SK-N-SH (cell line): ENCODE data around the gene ASXL3. TPM values are rescaled to one million over a fixed set of nuclear protein-coding genes. Genes with fewer than 3 reads are reported as not detected.

Experiments used
- CTCF ChIA-PET: fragments of 300-600, 350-600 bp; formaldehyde crosslinking; extraction: SDS; loops from one replicate; lab custom pipeline; 2021; lab: Yijun Ruan, JAX
- POLR2A ChIA-PET: fragments of 350-600 bp; sonication (Branson Sonifier 250); formaldehyde crosslinking; extraction: SDS; loops from one replicate; lab custom pipeline; 2020; ENCODE audit warnings: antibody characterized with exemption, inconsistent platforms; lab: Yijun Ruan, JAX
- DNase-seq: peaks from one replicate; pipeline ENCODE4 v3.0.0; 2012
- H2AFZ ChIP-seq: fragments of 200-600 bp; sonication (generic); 2 replicates; pipeline ENCODE4 v1.8.1; 2016; ENCODE audit warnings: antibody characterized with exemption, mild to moderate bottlenecking, low read depth
- H3F3A ChIP-seq: fragments of 200-600 bp; sonication (generic); replicated peaks from 2 replicates; pipeline ENCODE3; 2016; ENCODE audit warnings: antibody characterized with exemption, mild to moderate bottlenecking; ENCODE audit not compliant: insufficient read depth
- H3K27ac ChIP-seq, 2 experiments: fragments of 200-500 bp in 1 of 2; fragments of 200-600 bp in 1 of 2; sonication (Bioruptor generic) in 1 of 2; sonication (generic), shearing (Covaris generic) in 1 of 2; 2 replicates each; pipeline versions ENCODE4 v1.5.1 to v1.6.1; 2014 to 2016; ENCODE audit warnings: low read depth in 2 of 2, inconsistent platforms in 1 of 2, low read length in 1 of 2, mild to moderate bottlenecking in 1 of 2, mixed read lengths in 1 of 2
- H3K27me3 ChIP-seq: fragments of 200-600 bp; sonication (generic), shearing (Covaris generic); 2 replicates; pipeline ENCODE4 v1.6.1; 2016; ENCODE audit warnings: mixed run types; ENCODE audit not compliant: insufficient read depth
- H3K36me3 ChIP-seq, 2 experiments: fragments of 200-500 bp in 1 of 2; fragments of 200-600 bp in 1 of 2; sonication (Bioruptor generic) in 1 of 2; sonication (generic) in 1 of 2; replicated peaks in 1 of 2; 2 replicates each; pipeline versions ENCODE3 to v1.5.1; 2014 to 2016; ENCODE audit warnings: low read length in 1 of 2, mild to moderate bottlenecking in 1 of 2; ENCODE audit not compliant: insufficient read depth in 2 of 2, control insufficient read depth in 1 of 2
- H3K4me1 ChIP-seq, 2 experiments: fragments of 200-500 bp in 1 of 2; fragments of 200-600 bp in 1 of 2; sonication (Bioruptor generic) in 1 of 2; sonication (generic), shearing (Covaris generic) in 1 of 2; 2 replicates each; pipeline versions ENCODE4 v1.5.1 to v1.6.1; 2014 to 2016; ENCODE audit warnings: low read depth in 1 of 2, low read length in 1 of 2, mixed run types in 1 of 2; ENCODE audit not compliant: insufficient read depth in 2 of 2, control insufficient read depth in 1 of 2
- H3K4me2 ChIP-seq: fragments of 200-600 bp; sonication (generic), shearing (Covaris generic); 2 replicates; pipeline ENCODE4 v1.6.1; 2017; ENCODE audit warnings: mixed run types
- H3K4me3 ChIP-seq, 2 experiments: fragments of 200-500 bp in 1 of 2; fragments of 200-600 bp in 1 of 2; sonication (Bioruptor generic) in 1 of 2; sonication (generic), shearing (Covaris generic) in 1 of 2; 2 replicates each; pipeline versions ENCODE4 v1.5.1 to v1.8.1; 2014 to 2016; ENCODE audit warnings: low read depth in 2 of 2, inconsistent platforms in 1 of 2, low read length in 1 of 2, mild to moderate bottlenecking in 1 of 2, mixed read lengths in 1 of 2, moderate library complexity in 1 of 2
- H3K79me2 ChIP-seq: fragments of 200-600 bp; sonication (generic); 2 replicates; pipeline ENCODE4 v1.8.1; 2017; ENCODE audit warnings: mild to moderate bottlenecking; ENCODE audit not compliant: insufficient read depth
- H3K9ac ChIP-seq: fragments of 200-600 bp; sonication (generic); 2 replicates; pipeline ENCODE4 v1.6.1; 2017; ENCODE audit warnings: mixed run types
- H3K9me2 ChIP-seq: fragments of 200-600 bp; sonication (generic); 2 replicates; pipeline ENCODE4 v1.6.1; 2017; ENCODE audit warnings: mixed run types
- H3K9me3 ChIP-seq: fragments of 200-600 bp; sonication (generic); 2 replicates; pipeline ENCODE4 v1.6.1; 2017; ENCODE audit warnings: mixed run types, mild to moderate bottlenecking, moderate library complexity
- H4K20me1 ChIP-seq: fragments of 200-600 bp; sonication (generic); 2 replicates; pipeline ENCODE4 v1.6.1; 2017; ENCODE audit warnings: mild to moderate bottlenecking, mixed run types; ENCODE audit not compliant: insufficient read depth
- ELF1 ChIP-seq: IDR thresholded peaks from 2 replicates; pipeline ENCODE4 v1.4.0; 2012
- EP300 ChIP-seq, 2 experiments: IDR thresholded peaks; 2 replicates each; pipeline versions ENCODE4 v1.4.0 to v1.6.1; 2012; ENCODE audit warnings: borderline replicate concordance in 1 of 2, low read depth in 1 of 2, low read length in 1 of 2
- EZH2phosphoT487 ChIP-seq: fragments of 200-600 bp; sonication (generic); IDR thresholded peaks from 2 replicates; pipeline ENCODE4 v1.6.1; 2017; ENCODE audit warnings: low read depth, mixed run types, mild to moderate bottlenecking, antibody characterized with exemption, moderate library complexity, borderline replicate concordance
- FOSL2 ChIP-seq: IDR thresholded peaks from 2 replicates; pipeline ENCODE4 v1.4.0; 2012; ENCODE audit warnings: low read depth, mild to moderate bottlenecking, moderate library complexity, borderline replicate concordance
- FOXM1 ChIP-seq: IDR thresholded peaks from 2 replicates; pipeline ENCODE4 v1.4.0; 2012; ENCODE audit warnings: low read depth, mild to moderate bottlenecking
- GABPA ChIP-seq: IDR thresholded peaks from 2 replicates; pipeline ENCODE4 v1.4.0; 2012; ENCODE audit warnings: low read depth, mild to moderate bottlenecking
- GATA2 ChIP-seq: sonication (generic); formaldehyde crosslinking; IDR thresholded peaks from 2 replicates; pipeline ENCODE4 v1.5.0; 2020; ENCODE audit warnings: mild to moderate bottlenecking, missing genetic modification reagents
- IRF3 ChIP-seq: fragments of 150-350 bp; IDR thresholded peaks from 2 replicates; pipeline ENCODE4 v1.6.1; 2016; ENCODE audit warnings: mild to moderate bottlenecking, low read depth, low read length
- JUND ChIP-seq: IDR thresholded peaks from 2 replicates; pipeline ENCODE4 v1.4.0; 2012
- NFIC ChIP-seq: IDR thresholded peaks from 2 replicates; pipeline ENCODE4 v1.4.0; 2012; ENCODE audit warnings: borderline replicate concordance
- NRF1 ChIP-seq: IDR thresholded peaks from 2 replicates; pipeline ENCODE4 v1.6.1; 2012; ENCODE audit warnings: low read depth, mild to moderate bottlenecking, low read length
- RAD21 ChIP-seq: IDR thresholded peaks from 2 replicates; pipeline ENCODE4 v1.6.1; 2012; ENCODE audit warnings: mild to moderate bottlenecking, low read length
- RCOR1 ChIP-seq: fragments of 150-350 bp; IDR thresholded peaks from 2 replicates; pipeline ENCODE4 v1.6.1; 2017; ENCODE audit warnings: antibody characterized with exemption, low read length
- RFX5 ChIP-seq: IDR thresholded peaks from 2 replicates; pipeline ENCODE4 v1.6.1; 2012; ENCODE audit warnings: mild to moderate bottlenecking, improper control_type of control experiment, low read length
- RXRA ChIP-seq: IDR thresholded peaks from 2 replicates; pipeline ENCODE4 v1.4.0; 2012; ENCODE audit warnings: low read depth, mild to moderate bottlenecking, borderline replicate concordance
- TAF1 ChIP-seq: IDR thresholded peaks from 2 replicates; pipeline ENCODE4 v1.6.1; 2012; ENCODE audit warnings: low read depth, mild to moderate bottlenecking, low read length, moderate library complexity, borderline replicate concordance
- TCF12 ChIP-seq: IDR thresholded peaks from 2 replicates; pipeline ENCODE4 v1.4.0; 2012
- TEAD4 ChIP-seq: IDR thresholded peaks from 2 replicates; pipeline ENCODE4 v1.4.0; 2012; ENCODE audit warnings: mild to moderate bottlenecking, borderline replicate concordance; ENCODE audit not compliant: insufficient read depth
- USF2 ChIP-seq: fragments of 150-350 bp; IDR thresholded peaks from 2 replicates; pipeline ENCODE4 v1.6.1; 2017; ENCODE audit warnings: antibody characterized with exemption, low read length, low read depth, borderline replicate concordance
- YY1 ChIP-seq: IDR thresholded peaks from 2 replicates; pipeline ENCODE4 v1.4.0; 2012; ENCODE audit warnings: low read depth, mild to moderate bottlenecking
- WGBS: methylation state at CpG from one replicate; pipeline ENCODE4 v1.1.6; 2017; ENCODE audit warnings: low lambda C conversion rate; 5-methylcytosine and 5-hydroxymethylcytosine counted together
- polyA plus RNA-seq, 3 experiments: library from polyadenylated mRNA; depleted of rRNA; stranded (reverse); fragments of >200 nt; gene quantifications; 2 replicates each; pipeline ENCODE4 v1.2.3, GENCODE V29; 2012
- TF ChIP-seq, protein P1 (sequence below): IDR thresholded peaks from 2 replicates; pipeline ENCODE4 v1.4.0; 2012; ENCODE audit warnings: low read depth, borderline replicate concordance
- TF ChIP-seq, protein P2 (sequence below): IDR thresholded peaks from 2 replicates; pipeline ENCODE4 v1.6.1; 2012; ENCODE audit warnings: mild to moderate bottlenecking, low read depth, low read length, moderate library complexity

Gene ASXL3
- polyA plus RNA-seq, 1 of the 3 experiments (the other 2 are of a cell fraction): not detected

- WGBS: 62% methylated on average over 1 of the region's 1 CpG
- DNase-seq: no peak
- TF ChIP-seq ELF1 (no peak), RAD21 (no peak), TAF1 (no peak), RFX5 (no peak), TCF12 (no peak), GATA2 (no peak), TEAD4 (no peak), FOSL2 (no peak)
- TF ChIP-seq, protein P1, sequence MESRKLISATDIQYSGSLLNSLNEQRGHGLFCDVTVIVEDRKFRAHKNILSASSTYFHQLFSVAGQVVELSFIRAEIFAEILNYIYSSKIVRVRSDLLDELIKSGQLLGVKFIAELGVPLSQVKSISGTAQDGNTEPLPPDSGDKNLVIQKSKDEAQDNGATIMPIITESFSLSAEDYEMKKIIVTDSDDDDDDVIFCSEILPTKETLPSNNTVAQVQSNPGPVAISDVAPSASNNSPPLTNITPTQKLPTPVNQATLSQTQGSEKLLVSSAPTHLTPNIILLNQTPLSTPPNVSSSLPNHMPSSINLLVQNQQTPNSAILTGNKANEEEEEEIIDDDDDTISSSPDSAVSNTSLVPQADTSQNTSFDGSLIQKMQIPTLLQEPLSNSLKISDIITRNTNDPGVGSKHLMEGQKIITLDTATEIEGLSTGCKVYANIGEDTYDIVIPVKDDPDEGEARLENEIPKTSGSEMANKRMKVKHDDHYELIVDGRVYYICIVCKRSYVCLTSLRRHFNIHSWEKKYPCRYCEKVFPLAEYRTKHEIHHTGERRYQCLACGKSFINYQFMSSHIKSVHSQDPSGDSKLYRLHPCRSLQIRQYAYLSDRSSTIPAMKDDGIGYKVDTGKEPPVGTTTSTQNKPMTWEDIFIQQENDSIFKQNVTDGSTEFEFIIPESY: no peak
Observed at GRCh38 chr18:33735428-33735827, 157.4 kb downstream of the ASXL3 start.

GRCh38 chr18:33741760-33742159 lies 163.7 kb downstream of the ASXL3 start:
- no peaks in the 10 kb centered on the region for H3K9me3 ChIP-seq
- ChIA-PET CTCF (no interaction called here), POLR2A (no interaction called here)
- H3K4me2 ChIP-seq: no peak overlapping the region
- no peaks in the 10 kb centered on the region for H3F3A ChIP-seq
- no peaks in the 10 kb centered on the region for H3K9me2 ChIP-seq
- TF ChIP-seq JUND: no peak
- TF ChIP-seq GATA2: no peak
- TF ChIP-seq IRF3: no peak
- no peak for TF ChIP-seq TCF12
- TF ChIP-seq, protein P2, sequence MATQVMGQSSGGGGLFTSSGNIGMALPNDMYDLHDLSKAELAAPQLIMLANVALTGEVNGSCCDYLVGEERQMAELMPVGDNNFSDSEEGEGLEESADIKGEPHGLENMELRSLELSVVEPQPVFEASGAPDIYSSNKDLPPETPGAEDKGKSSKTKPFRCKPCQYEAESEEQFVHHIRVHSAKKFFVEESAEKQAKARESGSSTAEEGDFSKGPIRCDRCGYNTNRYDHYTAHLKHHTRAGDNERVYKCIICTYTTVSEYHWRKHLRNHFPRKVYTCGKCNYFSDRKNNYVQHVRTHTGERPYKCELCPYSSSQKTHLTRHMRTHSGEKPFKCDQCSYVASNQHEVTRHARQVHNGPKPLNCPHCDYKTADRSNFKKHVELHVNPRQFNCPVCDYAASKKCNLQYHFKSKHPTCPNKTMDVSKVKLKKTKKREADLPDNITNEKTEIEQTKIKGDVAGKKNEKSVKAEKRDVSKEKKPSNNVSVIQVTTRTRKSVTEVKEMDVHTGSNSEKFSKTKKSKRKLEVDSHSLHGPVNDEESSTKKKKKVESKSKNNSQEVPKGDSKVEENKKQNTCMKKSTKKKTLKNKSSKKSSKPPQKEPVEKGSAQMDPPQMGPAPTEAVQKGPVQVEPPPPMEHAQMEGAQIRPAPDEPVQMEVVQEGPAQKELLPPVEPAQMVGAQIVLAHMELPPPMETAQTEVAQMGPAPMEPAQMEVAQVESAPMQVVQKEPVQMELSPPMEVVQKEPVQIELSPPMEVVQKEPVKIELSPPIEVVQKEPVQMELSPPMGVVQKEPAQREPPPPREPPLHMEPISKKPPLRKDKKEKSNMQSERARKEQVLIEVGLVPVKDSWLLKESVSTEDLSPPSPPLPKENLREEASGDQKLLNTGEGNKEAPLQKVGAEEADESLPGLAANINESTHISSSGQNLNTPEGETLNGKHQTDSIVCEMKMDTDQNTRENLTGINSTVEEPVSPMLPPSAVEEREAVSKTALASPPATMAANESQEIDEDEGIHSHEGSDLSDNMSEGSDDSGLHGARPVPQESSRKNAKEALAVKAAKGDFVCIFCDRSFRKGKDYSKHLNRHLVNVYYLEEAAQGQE: no peak
- TF ChIP-seq YY1: no peak
- TF ChIP-seq USF2: no peak
- no peak for TF ChIP-seq RXRA
- TF ChIP-seq RAD21: no peak
- TF ChIP-seq FOXM1: no peak
- no peak for TF ChIP-seq GABPA
- TF ChIP-seq NFIC: no peak
- no peak for TF ChIP-seq NRF1
- TF ChIP-seq RCOR1: no peak
- TF ChIP-seq EZH2phosphoT487: no peak
- no peak for TF ChIP-seq RFX5
- no peak for TF ChIP-seq EP300 (IDR thresholded peaks at IDR 0.05; ENCODE audit: borderline replicate concordance in 1 of 2, low read depth in 1 of 2, low read length in 1 of 2)
- TF ChIP-seq TAF1: no peak
- TF ChIP-seq FOSL2: no peak
- WGBS: 18% methylated on average over 2 of the region's 2 CpGs
- no peaks in the 10 kb centered on the region for H3K79me2 ChIP-seq
- H3K27me3 ChIP-seq: no peaks in the 10 kb centered on the region
- H3K9ac ChIP-seq: no peak overlapping the region
- no peak for DNase-seq
- H3K4me1 ChIP-seq: no peaks in the 10 kb centered on the region; a peak in 2 of 4 replicates
- H2AFZ ChIP-seq: no peak overlapping the region
- H3K27ac ChIP-seq: no peak overlapping the region
- no peaks in the 10 kb centered on the region for H3K36me3 ChIP-seq
- no peak overlapping the region for H3K4me3 ChIP-seq
- no peaks in the 10 kb centered on the region for H4K20me1 ChIP-seq

More at GRCh38 chr18:33735428-33735827, 157.4 kb downstream of the ASXL3 start:
- no peaks in the 10 kb centered on the region for H4K20me1 ChIP-seq
- no peak overlapping the region for H3K9ac ChIP-seq
- no peaks in the 10 kb centered on the region for H3K79me2 ChIP-seq
- no peaks in the 10 kb centered on the region for H3F3A ChIP-seq
- no peaks in the 10 kb centered on the region for H3K9me3 ChIP-seq
- ChIA-PET POLR2A (no interaction called here), CTCF (interaction anchor here (0.7 to 1.4 kb wide), 5 partner anchors 9 to 587 kb away, joined by 3 to 6 read pairs (median 6); no protein-coding TSS in a partner anchor)
- no peaks in the 10 kb centered on the region for H3K9me2 ChIP-seq
- no peaks in the 10 kb centered on the region for H3K27me3 ChIP-seq
- no peak overlapping the region for H3K4me3 ChIP-seq
- no peak overlapping the region for H2AFZ ChIP-seq
- H3K4me1 ChIP-seq: no peaks in the 10 kb centered on the region
- no peak overlapping the region for H3K27ac ChIP-seq
- no peak overlapping the region for H3K4me2 ChIP-seq
- no peaks in the 10 kb centered on the region for H3K36me3 ChIP-seq
